Gastroesophageal sphincter (tissue), 4 donors: ENCODE results near the gene ALDOA. TPM values are rescaled to one million over a fixed set of nuclear protein-coding genes. Genes with fewer than 3 reads are reported as not detected.

Experiments used
- ATAC-seq: fragments of 150-250 bp; one replicate; pipeline ENCODE4 v1.9.1; 2016; ENCODE audit warnings: mild to moderate bottlenecking, moderate library complexity
- H3K27ac ChIP-seq, 4 donors: fragments of 200-600 bp; sonication (generic) in 3 of 4; 1 replicate in 3 of 4; 2 replicates in 1 of 4; pipeline ENCODE4 v1.5.1; 2016 to 2019
- H3K27me3 ChIP-seq: fragments of 200-600 bp; sonication (generic); one replicate; pipeline ENCODE4 v1.5.1; 2019
- H3K36me3 ChIP-seq, 2 donors: fragments of 200-600 bp; sonication (generic); one replicate each; pipeline ENCODE4 v1.5.1; 2019; ENCODE audit warnings: control low read depth in 1 of 2
- H3K4me1 ChIP-seq, 3 donors: fragments of 200-600 bp; sonication (generic); 1 replicate in 2 of 3; 2 replicates in 1 of 3; pipeline ENCODE4 v1.5.1; 2016 to 2019; ENCODE audit warnings: control low read depth in 2 of 3
- H3K4me3 ChIP-seq, 2 donors: fragments of 200-600 bp; sonication (generic); one replicate each; pipeline ENCODE4 v1.5.1; 2019; ENCODE audit warnings: mild to moderate bottlenecking in 1 of 2, moderate library complexity in 1 of 2
- H3K9me3 ChIP-seq, 3 donors: fragments of 200-600 bp; sonication (generic); one replicate each; pipeline ENCODE4 v1.5.1; 2017 to 2019; ENCODE audit warnings: control low read depth in 2 of 3
- EP300 ChIP-seq: sonication (generic); formaldehyde crosslinking; IDR thresholded peaks from one replicate; pipeline ENCODE4 v1.6.1; 2017; ENCODE audit warnings: antibody characterized with exemption, mild to moderate bottlenecking
- POLR2A ChIP-seq, 2 donors: fragments of 450-650 bp; IDR thresholded peaks; one replicate each; pipeline ENCODE4 v1.6.1; 2017; ENCODE audit warnings: antibody characterized with exemption in 2 of 2, mild to moderate bottlenecking in 2 of 2, moderate library complexity in 1 of 2
- POLR2AphosphoS5 ChIP-seq: sonication (generic); formaldehyde crosslinking; IDR thresholded peaks from one replicate; pipeline ENCODE4 v1.6.1; 2017; ENCODE audit warnings: antibody characterized with exemption
- WGBS, 2 donors: methylation state at CpG; one replicate each; pipeline ENCODE4 v1.1.5; 2018; ENCODE audit warnings: low coverage in 1 of 2; 5-methylcytosine and 5-hydroxymethylcytosine counted together
- total RNA-seq, 4 donors: library from RNA; depleted of rRNA; stranded (reverse); fragments of >200 nt; gene quantifications; one replicate each; pipeline ENCODE4 v1.1.0, GENCODE V29; 2016
- TF ChIP-seq, protein P1 (sequence below), 4 experiments: fragments of 200-600 bp in 2 of 4; fragments of 450-650 bp in 2 of 4; sonication (generic) in 1 of 4; IDR thresholded peaks; one replicate each; pipeline ENCODE4 v1.5.1; 2017 to 2019; ENCODE audit warnings: antibody characterized with exemption in 4 of 4, mild to moderate bottlenecking in 2 of 4, moderate library complexity in 2 of 4

Gene ALDOA
- total RNA-seq, 4 donors from 2014 or later = 1,018 to 1,914 (median 1,258) TPM

DNA sequence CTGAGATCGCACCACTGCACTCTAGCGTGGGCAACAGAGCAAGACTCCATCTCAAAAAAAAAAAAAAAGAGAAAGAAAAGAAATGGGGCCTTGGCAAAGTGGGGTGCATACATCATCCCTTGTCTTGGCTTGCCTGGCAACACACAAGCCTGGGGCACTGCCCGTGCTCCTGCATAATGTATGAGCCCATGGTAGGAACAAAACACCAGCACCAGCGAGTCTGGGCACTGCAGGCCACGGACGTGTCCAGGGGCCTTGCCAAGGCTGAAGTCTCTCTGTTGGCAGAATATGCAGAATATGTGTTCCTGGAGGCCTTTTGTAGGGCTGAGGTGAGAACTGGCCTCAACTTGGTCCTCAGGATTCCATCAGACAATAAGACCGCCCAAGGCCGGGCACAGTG, 15.7 kb upstream of the ALDOA start:
- Histone ChIP-seq H3K27ac (no peak overlapping the region), H3K36me3 (no peaks in the 10 kb centered on the region), H3K4me3 (no peak overlapping the region), H3K4me1 (peaks cover 0 to 22% (median 14%) of the 10 kb centered on the region in 3 donors), H3K9me3 (no peaks in the 10 kb centered on the region), H3K27me3 (peaks cover 4% of the 10 kb centered on the region)
- 79 to 87% methylated on average over 4 to 7 of the region's 8 CpGs for WGBS, 2 donors
- TF ChIP-seq POLR2AphosphoS5 (no peak), EP300 (no peak)
- TF ChIP-seq, protein P1, sequence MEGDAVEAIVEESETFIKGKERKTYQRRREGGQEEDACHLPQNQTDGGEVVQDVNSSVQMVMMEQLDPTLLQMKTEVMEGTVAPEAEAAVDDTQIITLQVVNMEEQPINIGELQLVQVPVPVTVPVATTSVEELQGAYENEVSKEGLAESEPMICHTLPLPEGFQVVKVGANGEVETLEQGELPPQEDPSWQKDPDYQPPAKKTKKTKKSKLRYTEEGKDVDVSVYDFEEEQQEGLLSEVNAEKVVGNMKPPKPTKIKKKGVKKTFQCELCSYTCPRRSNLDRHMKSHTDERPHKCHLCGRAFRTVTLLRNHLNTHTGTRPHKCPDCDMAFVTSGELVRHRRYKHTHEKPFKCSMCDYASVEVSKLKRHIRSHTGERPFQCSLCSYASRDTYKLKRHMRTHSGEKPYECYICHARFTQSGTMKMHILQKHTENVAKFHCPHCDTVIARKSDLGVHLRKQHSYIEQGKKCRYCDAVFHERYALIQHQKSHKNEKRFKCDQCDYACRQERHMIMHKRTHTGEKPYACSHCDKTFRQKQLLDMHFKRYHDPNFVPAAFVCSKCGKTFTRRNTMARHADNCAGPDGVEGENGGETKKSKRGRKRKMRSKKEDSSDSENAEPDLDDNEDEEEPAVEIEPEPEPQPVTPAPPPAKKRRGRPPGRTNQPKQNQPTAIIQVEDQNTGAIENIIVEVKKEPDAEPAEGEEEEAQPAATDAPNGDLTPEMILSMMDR (IDR thresholded peaks at IDR 0.05) = no peak
- no peak for ATAC-seq

- no peak for TF ChIP-seq POLR2AphosphoS5
- TF ChIP-seq EP300 = no peak
- TF ChIP-seq POLR2A (IDR thresholded peaks at IDR 0.05) = no peak
- TF ChIP-seq, protein P1 (IDR thresholded peaks at IDR 0.05) = no peak
- Histone ChIP-seq H3K36me3 (no peaks in the 10 kb centered on the region), H3K4me1 (peaks cover 0 to 22% (median 14%) of the 10 kb centered on the region in 3 donors), H3K27ac (no peak overlapping the region), H3K4me3 (no peak overlapping the region), H3K9me3 (no peaks in the 10 kb centered on the region), H3K27me3 (peaks cover under 1% of the 10 kb centered on the region)
- no peak for ATAC-seq
- WGBS, 2 donors = 65 to 71% methylated on average over 3 of the region's 3 CpGs
Observed at GRCh38 chr16:30051518-30051917, 14.0 kb upstream of the ALDOA start.

DNA sequence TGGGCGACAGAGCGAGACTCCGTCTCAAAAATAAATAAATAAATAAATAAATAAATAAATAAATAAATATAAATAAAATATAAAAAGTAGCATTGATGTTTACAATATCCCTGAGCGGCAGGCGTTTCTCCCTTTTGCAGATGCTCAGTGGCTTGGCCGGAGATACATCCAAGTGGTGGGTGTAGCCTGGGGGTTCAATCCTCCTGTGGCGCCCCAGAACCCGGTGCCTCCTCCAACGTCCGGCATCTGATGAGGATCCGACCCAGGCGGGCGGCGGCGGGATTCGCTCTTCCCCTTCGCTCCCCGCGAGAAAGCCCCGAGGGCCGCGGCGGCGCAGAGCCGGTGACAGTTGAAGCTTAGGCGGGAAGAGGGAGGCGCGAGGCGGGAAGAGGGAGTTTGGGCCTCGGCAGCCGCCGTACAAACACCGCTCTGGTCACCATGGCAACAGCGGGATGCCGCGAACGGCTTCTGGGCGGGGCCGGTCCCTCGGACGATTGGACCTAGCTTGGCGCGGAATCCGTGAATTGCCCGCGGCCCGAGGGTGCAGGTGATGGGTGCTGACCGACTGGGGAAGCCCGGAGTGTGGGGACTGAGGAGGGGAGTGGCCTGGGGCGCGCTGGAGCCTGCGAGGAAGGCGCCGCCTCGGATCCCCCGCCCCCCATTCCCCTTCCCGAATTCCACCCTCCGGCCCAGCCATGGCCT, 12.7 kb upstream of the ALDOA start:
- peaks cover 0 to 22% (median 14%) of the 10 kb centered on the region in 3 donors for H3K4me1 ChIP-seq
- H3K36me3 ChIP-seq = no peaks in the 10 kb centered on the region
- TF ChIP-seq, protein P1 (IDR thresholded peaks at IDR 0.05) = peak in 1 of 4 experiments; percentile 12
- TF ChIP-seq POLR2A (IDR thresholded peaks at IDR 0.05) (no peak), POLR2AphosphoS5 (peak; percentile 92), EP300 (no peak)
- H3K9me3 ChIP-seq = no peaks in the 10 kb centered on the region
- H3K27ac ChIP-seq = peak overlapping the region in 3 of 4 donors; percentile 49 to 69 (median 53)
- peak overlapping the region; percentile 50 to 75 for H3K4me3 ChIP-seq
- 16 to 20% methylated on average over 5 to 10 of the region's 58 CpGs for WGBS, 2 donors
- ATAC-seq = peak; percentile 86
- no peaks in the 10 kb centered on the region for H3K27me3 ChIP-seq

GRCh38 chr16:30053376-30054015, 12.1 kb upstream of the ALDOA start:
- Histone ChIP-seq H3K27ac (peak overlapping the region in 3 of 4 donors; percentile 49 to 69 (median 53)), H3K4me1 (peaks cover 0 to 22% (median 14%) of the 10 kb centered on the region in 3 donors), H3K36me3 (no peaks in the 10 kb centered on the region), H3K9me3 (no peaks in the 10 kb centered on the region), H3K4me3 (peak overlapping the region; percentile 50 to 75), H3K27me3 (no peaks in the 10 kb centered on the region)
- WGBS, 2 donors = 4 to 17% methylated on average over 4 to 7 of the region's 19 CpGs
- TF ChIP-seq POLR2AphosphoS5 (no peak), EP300 (no peak), POLR2A (IDR thresholded peaks at IDR 0.05) (no peak)
- TF ChIP-seq, protein P1 (IDR thresholded peaks at IDR 0.05) = no peak
- peak; percentile 10 for ATAC-seq

DNA sequence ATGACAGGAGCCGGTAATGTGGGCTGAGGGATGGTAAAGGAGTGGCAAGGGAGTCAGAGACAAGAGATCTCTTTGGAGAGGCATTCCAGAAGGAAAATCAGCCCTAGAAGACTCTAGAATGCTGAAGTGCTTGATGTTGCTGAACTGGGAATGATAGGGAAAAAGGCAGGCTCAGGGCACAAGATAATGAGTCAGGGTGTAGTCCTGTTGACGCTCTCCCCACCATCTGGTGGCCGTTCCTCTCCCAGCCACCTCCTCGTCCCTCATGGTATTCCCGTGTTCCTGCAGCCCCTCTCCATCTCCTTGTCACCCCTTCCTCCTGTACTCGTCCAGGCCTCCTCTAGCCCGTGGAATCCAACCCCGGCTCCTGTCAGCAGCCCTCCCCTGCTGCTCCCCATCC, 11.1 kb upstream of the ALDOA start:
- Histone ChIP-seq H3K9me3 (no peaks in the 10 kb centered on the region), H3K36me3 (no peaks in the 10 kb centered on the region), H3K4me3 (no peak overlapping the region), H3K27me3 (no peaks in the 10 kb centered on the region), H3K4me1 (peaks cover 0 to 22% (median 14%) of the 10 kb centered on the region in 3 donors), H3K27ac (no peak overlapping the region)
- ATAC-seq = no peak
- WGBS, 2 donors = 74 to 75% methylated on average over 7 to 8 of the region's 8 CpGs
- TF ChIP-seq, protein P1 (IDR thresholded peaks at IDR 0.05) = no peak
- TF ChIP-seq POLR2A (IDR thresholded peaks at IDR 0.05) (no peak), POLR2AphosphoS5 (no peak), EP300 (no peak)
